ENCODE data around the gene ELL3. TPM values are rescaled to one million over a fixed set of nuclear protein-coding genes. Genes with fewer than 3 reads are reported as not detected.
"Not testable (repeated sequence)": the region's sequence is repeated elsewhere in the genome, so short reads cannot be mapped to it uniquely, and the experiment has no call there.

Gene ELL3
- total RNA-seq, 1 experiment from 2014 or later = 35.8 TPM

DNA sequence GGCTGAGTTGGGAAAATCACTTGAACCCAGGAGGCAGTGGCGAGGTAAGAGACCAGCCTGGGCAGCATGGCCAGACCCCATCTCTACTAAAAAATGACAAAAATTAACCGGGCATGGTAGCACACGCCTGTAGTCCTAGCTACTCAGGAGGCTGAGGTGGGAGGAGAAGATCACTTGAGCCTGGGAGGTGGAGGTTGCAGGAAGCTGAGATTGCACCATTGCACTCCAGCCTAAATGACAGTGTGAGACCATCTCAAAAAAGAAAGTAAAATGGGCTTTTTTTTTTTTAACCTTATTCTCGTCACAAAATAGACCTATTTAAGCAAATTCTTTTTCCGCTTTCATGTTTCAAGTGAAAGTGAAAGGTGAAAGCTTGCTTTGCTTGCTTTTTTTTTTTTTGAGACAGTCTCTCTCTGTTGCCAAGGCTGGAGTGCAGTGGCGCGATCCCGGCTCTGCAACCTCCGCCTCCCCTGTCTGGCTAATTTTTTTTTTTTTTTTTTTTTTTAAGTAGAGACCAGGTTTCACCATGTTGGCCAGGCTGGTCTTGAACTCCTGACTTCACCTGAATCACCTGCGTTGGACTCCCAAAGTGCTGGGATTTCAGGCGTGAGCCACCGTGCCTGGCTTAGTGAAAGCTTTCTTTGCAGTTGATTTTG lies 26.9 kb downstream of the ELL3 start:
- TF ChIP-seq, protein P1, sequence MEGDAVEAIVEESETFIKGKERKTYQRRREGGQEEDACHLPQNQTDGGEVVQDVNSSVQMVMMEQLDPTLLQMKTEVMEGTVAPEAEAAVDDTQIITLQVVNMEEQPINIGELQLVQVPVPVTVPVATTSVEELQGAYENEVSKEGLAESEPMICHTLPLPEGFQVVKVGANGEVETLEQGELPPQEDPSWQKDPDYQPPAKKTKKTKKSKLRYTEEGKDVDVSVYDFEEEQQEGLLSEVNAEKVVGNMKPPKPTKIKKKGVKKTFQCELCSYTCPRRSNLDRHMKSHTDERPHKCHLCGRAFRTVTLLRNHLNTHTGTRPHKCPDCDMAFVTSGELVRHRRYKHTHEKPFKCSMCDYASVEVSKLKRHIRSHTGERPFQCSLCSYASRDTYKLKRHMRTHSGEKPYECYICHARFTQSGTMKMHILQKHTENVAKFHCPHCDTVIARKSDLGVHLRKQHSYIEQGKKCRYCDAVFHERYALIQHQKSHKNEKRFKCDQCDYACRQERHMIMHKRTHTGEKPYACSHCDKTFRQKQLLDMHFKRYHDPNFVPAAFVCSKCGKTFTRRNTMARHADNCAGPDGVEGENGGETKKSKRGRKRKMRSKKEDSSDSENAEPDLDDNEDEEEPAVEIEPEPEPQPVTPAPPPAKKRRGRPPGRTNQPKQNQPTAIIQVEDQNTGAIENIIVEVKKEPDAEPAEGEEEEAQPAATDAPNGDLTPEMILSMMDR (conservative IDR thresholded peaks at IDR 0.05; ENCODE audit: low read depth, low read length) = no peak
- TF ChIP-seq EZH2 (IDR thresholded peaks at IDR 0.05; ENCODE audit: low read length, unreplicated experiment) (no peak), EZH2phosphoT487 (IDR thresholded peaks at IDR 0.05; ENCODE audit: borderline replicate concordance, low read length) (no peak)
- H3K79me2 ChIP-seq (ENCODE audit: low read length) = peaks cover 86% of the 10 kb centered on the region
- H4K20me1 ChIP-seq (ENCODE audit: low read length) = peaks cover 74% of the 10 kb centered on the region
- no TSS peak for BruUV-seq (replicated peaks)
- no peak overlapping the region; the same call in 1 of the 2 replicates for H3K4me3 ChIP-seq (ENCODE audit: low read length)
- H3K36me3 ChIP-seq (ENCODE audit: low read depth, low read length) = peaks cover 35% of the 10 kb centered on the region
- H3K27ac ChIP-seq (ENCODE audit: low read length) = no peak overlapping the region
- no peak for ATAC-seq
- H3F3A ChIP-seq (ENCODE audit: low read length, unreplicated experiment) = no peaks in the 10 kb centered on the region
- CTCF ChIA-PET = no interaction called here
- H3K4me2 ChIP-seq (ENCODE audit: low read length) = peak overlapping the region; percentile 36
- no peak overlapping the region for H3K9ac ChIP-seq (ENCODE audit: low read length)
- no peak for DNase-seq
- peaks cover 16% of the 10 kb centered on the region for H3K4me1 ChIP-seq (ENCODE audit: insufficient read depth, low read length)
- H3K9me2 ChIP-seq (replicated peaks; ENCODE audit: low read length) = no peaks in the 10 kb centered on the region
- intact Hi-C loops (cut with micrococcal nuclease) = no loop called here
- no peak overlapping the region for H2AFZ ChIP-seq (ENCODE audit: low read length)
- H3K9me3 ChIP-seq (ENCODE audit: low read length) = no peaks in the 10 kb centered on the region
- no peaks in the 10 kb centered on the region for H3K27me3 ChIP-seq (ENCODE audit: low read length)
- POLR2A ChIA-PET (ENCODE audit: unreplicated experiment) = no interaction called here

DNA sequence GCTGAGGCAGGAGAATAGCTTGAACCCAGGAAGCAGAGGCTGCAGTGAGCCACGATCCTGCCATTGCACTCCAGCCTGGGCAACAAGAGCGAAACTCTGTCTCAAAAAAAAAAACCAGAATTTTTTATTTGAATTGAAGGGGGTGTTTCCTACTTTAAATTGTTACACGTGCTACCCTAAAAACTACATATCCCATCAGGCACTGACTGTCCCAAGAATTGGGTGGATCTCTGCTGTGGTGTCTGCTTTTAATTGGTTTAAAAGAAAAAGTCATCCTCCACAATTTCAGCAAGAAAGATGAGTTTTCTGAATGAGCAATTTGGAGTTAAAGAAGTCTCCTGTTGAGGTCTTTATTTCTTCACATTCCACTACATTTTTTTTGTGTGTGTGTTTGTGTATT lies 28.4 kb downstream of the ELL3 start:
- Histone ChIP-seq H3K9me3 (ENCODE audit: low read length) (no peaks in the 10 kb centered on the region), H3K27me3 (ENCODE audit: low read length) (no peaks in the 10 kb centered on the region), H4K20me1 (ENCODE audit: low read length) (peaks cover 62% of the 10 kb centered on the region), H3K4me1 (ENCODE audit: insufficient read depth, low read length) (peaks cover 16% of the 10 kb centered on the region), H3K4me2 (ENCODE audit: low read length) (peak overlapping the region; percentile 83), H3F3A (ENCODE audit: low read length, unreplicated experiment) (no peaks in the 10 kb centered on the region), H3K27ac (ENCODE audit: low read length) (no peak overlapping the region), H3K9ac (ENCODE audit: low read length) (no peak overlapping the region), H3K36me3 (ENCODE audit: low read depth, low read length) (peaks cover 22% of the 10 kb centered on the region), H3K4me3 (ENCODE audit: low read length) (peak overlapping the region; percentile 81), H3K79me2 (ENCODE audit: low read length) (peaks cover 72% of the 10 kb centered on the region), H2AFZ (ENCODE audit: low read length) (no peak overlapping the region), H3K9me2 (replicated peaks; ENCODE audit: low read length) (no peaks in the 10 kb centered on the region)
- CTCF ChIA-PET = no interaction called here
- no peak for TF ChIP-seq EZH2 (IDR thresholded peaks at IDR 0.05; ENCODE audit: low read length, unreplicated experiment)
- no peak for TF ChIP-seq EZH2phosphoT487 (IDR thresholded peaks at IDR 0.05; ENCODE audit: borderline replicate concordance, low read length)
- TF ChIP-seq, protein P1 (conservative IDR thresholded peaks at IDR 0.05; ENCODE audit: low read depth, low read length) = no peak
- ATAC-seq (no peak), DNase-seq (peak; percentile 19)
- BruUV-seq (replicated peaks) = no TSS peak
- intact Hi-C loops (cut with micrococcal nuclease) = no loop called here
- POLR2A ChIA-PET (ENCODE audit: unreplicated experiment) = no interaction called here

- POLR2A ChIA-PET (ENCODE audit: unreplicated experiment); H3F3A ChIP-seq (ENCODE audit: low read length, unreplicated experiment); H3K9me3 ChIP-seq (ENCODE audit: low read length); CTCF ChIA-PET; H3K27me3 ChIP-seq (ENCODE audit: low read length); H3K36me3 ChIP-seq (ENCODE audit: low read depth, low read length); H3K9me2 ChIP-seq (replicated peaks; ENCODE audit: low read length): not testable (repeated sequence)
- peak overlapping the region; percentile 98 for H3K9ac ChIP-seq (ENCODE audit: low read length)
- peak overlapping the region; percentile 81 for H3K4me3 ChIP-seq (ENCODE audit: low read length)
- H3K4me1 ChIP-seq (ENCODE audit: insufficient read depth, low read length) = peaks cover 16% of the 10 kb centered on the region
- H2AFZ ChIP-seq (ENCODE audit: low read length) = peak overlapping the region; percentile 72; the same call in 1 of the 2 replicates
- TSS peak; percentile 57 for BruUV-seq (replicated peaks)
- ATAC-seq (peak; percentile 21), DNase-seq (peak; percentile 29)
- peak overlapping the region; percentile 72 for H3K27ac ChIP-seq (ENCODE audit: low read length)
- peaks cover 47% of the 10 kb centered on the region for H4K20me1 ChIP-seq (ENCODE audit: low read length)
- intact Hi-C loops (cut with micrococcal nuclease) = loop anchor here (1.0 kb wide), 1 partner anchor 28 kb away; no protein-coding TSS in a partner anchor
- peaks cover 57% of the 10 kb centered on the region for H3K79me2 ChIP-seq (ENCODE audit: low read length)
- H3K4me2 ChIP-seq (ENCODE audit: low read length) = peak overlapping the region; percentile 83
Observed at GRCh38 chr15:43746903-43747309, 29.9 kb downstream of the ELL3 start.

- CTCF ChIA-PET; BruUV-seq (replicated peaks): not testable (repeated sequence)
- intact Hi-C loops (cut with micrococcal nuclease) = loop anchor here (1.0 kb wide), 1 partner anchor 29 kb away; no protein-coding TSS in a partner anchor
Observed at GRCh38 chr15:43746245-43746902, 30.4 kb downstream of the ELL3 start, which contains the start of gene PDIA3. PDIA3 (plus strand) TSS chr15:43746438; CDS start chr15:43746540, 102 bp downstream.

More at GRCh38 chr15:43746245-43746902, 30.4 kb downstream of the ELL3 start, which contains the start of gene PDIA3:
- Histone ChIP-seq H3K79me2 (ENCODE audit: low read length) (peaks cover 52% of the 10 kb centered on the region), H2AFZ (ENCODE audit: low read length) (peak within 1 kb of the TSS; percentile 72), H3K9ac (ENCODE audit: low read length) (peak within 1 kb of the TSS; percentile 98), H3K27ac (ENCODE audit: low read length) (peak within 1 kb of the TSS; percentile 72), H4K20me1 (ENCODE audit: low read length) (peaks cover 42% of the 10 kb centered on the region), H3K4me1 (ENCODE audit: insufficient read depth, low read length) (peaks cover 16% of the 10 kb centered on the region), H3K4me3 (ENCODE audit: low read length) (peak within 1 kb of the TSS; percentile 81), H3K4me2 (ENCODE audit: low read length) (peak within 1 kb of the TSS; percentile 83)
- POLR2A ChIA-PET (ENCODE audit: unreplicated experiment); H3K9me2 ChIP-seq (replicated peaks; ENCODE audit: low read length); H3K36me3 ChIP-seq (ENCODE audit: low read depth, low read length); H3F3A ChIP-seq (ENCODE audit: low read length, unreplicated experiment); H3K9me3 ChIP-seq (ENCODE audit: low read length); H3K27me3 ChIP-seq (ENCODE audit: low read length): not testable (repeated sequence)
- DNase-seq = peak; percentile 91
- ATAC-seq = peak; percentile 96

All from PC-3 (cell line).